ENCODE results near the gene TMEM37.

The TMEM37 gene

GRCh38 chr2:119480184-119480583 is 48.5 kb downstream of the TMEM37 start:
- no peak for DNase-seq (ENCODE audit: low spot score)

- DNase-seq (ENCODE audit: low spot score) = peak; percentile 3
Observed at GRCh38 chr2:119480718-119481142, 49.1 kb downstream of the TMEM37 start.

GRCh38 chr2:119481501-119482455 is 50.1 kb downstream of the TMEM37 start:
- peak; percentile 4 for DNase-seq (ENCODE audit: low spot score)

- DNase-seq (ENCODE audit: low spot score) = peak; percentile 31
Observed at GRCh38 chr2:119482481-119483394, 51.1 kb downstream of the TMEM37 start.

GRCh38 chr2:119483395-119483753 is 51.7 kb downstream of the TMEM37 start:
- DNase-seq (ENCODE audit: low spot score) = peak; percentile 15

GRCh38 chr2:119483896-119484718 is 52.5 kb downstream of the TMEM37 start:
- peak; percentile 7 for DNase-seq (ENCODE audit: low spot score)

- peak; percentile 4 for DNase-seq (ENCODE audit: low spot score)
Observed at GRCh38 chr2:119484834-119485233, 53.2 kb downstream of the TMEM37 start.

GRCh38 chr2:119485336-119486110 is 53.9 kb downstream of the TMEM37 start:
- peak; percentile 6 for DNase-seq (ENCODE audit: low spot score)

GRCh38 chr2:119486196-119486827 is 54.7 kb downstream of the TMEM37 start:
- peak; percentile 6 for DNase-seq (ENCODE audit: low spot score)

GRCh38 chr2:119486886-119487285 is 55.2 kb downstream of the TMEM37 start:
- peak; percentile 46 for DNase-seq (ENCODE audit: low spot score)

GRCh38 chr2:119487434-119488244 is 56.0 kb downstream of the TMEM37 start:
- peak; percentile 4 for DNase-seq (ENCODE audit: low spot score)
